ENCODE results near the gene NIFK.
"Not testable (repeated sequence)": the region's sequence is repeated elsewhere in the genome, so short reads cannot be mapped to it uniquely, and the experiment has no call there.

NIFK gene

GRCh38 chr2:121709776-121710469 is 26.8 kb downstream of the NIFK start:
- TF ChIP-seq CTCF (IDR thresholded peaks at IDR 0.05; ENCODE audit: low read depth, low read length), result no peak
- no peak for DNase-seq
- no peaks in the 10 kb centered on the region for H3K36me3 ChIP-seq
- no peaks in the 10 kb centered on the region for H3K27me3 ChIP-seq
- no peaks in the 10 kb centered on the region for H3K4me1 ChIP-seq
- H3K9me3 ChIP-seq, result no peaks in the 10 kb centered on the region
- H3K4me3 ChIP-seq (ENCODE audit: low read depth, low read length), result no peak overlapping the region

GRCh38 chr2:121707920-121708361 is 28.7 kb downstream of the NIFK start:
- DNase-seq, result no peak
- Histone ChIP-seq H3K4me1 (no peaks in the 10 kb centered on the region), H3K27me3 (no peaks in the 10 kb centered on the region), H3K9me3 (no peaks in the 10 kb centered on the region), H3K4me3 (ENCODE audit: low read depth, low read length) (no peak overlapping the region), H3K36me3 (no peaks in the 10 kb centered on the region)
- TF ChIP-seq CTCF (IDR thresholded peaks at IDR 0.05; ENCODE audit: low read depth, low read length), result no peak

- H3K4me3 ChIP-seq (ENCODE audit: low read depth, low read length), result no peak overlapping the region
- no peaks in the 10 kb centered on the region for H3K27me3 ChIP-seq
- no peak for TF ChIP-seq CTCF (IDR thresholded peaks at IDR 0.05; ENCODE audit: low read depth, low read length)
- no peaks in the 10 kb centered on the region for H3K9me3 ChIP-seq
- DNase-seq, result no peak
- no peaks in the 10 kb centered on the region for H3K4me1 ChIP-seq
- H3K36me3 ChIP-seq, result no peaks in the 10 kb centered on the region
Observed at GRCh38 chr2:121707344-121707919, 29.2 kb downstream of the NIFK start.

GRCh38 chr2:121705958-121706357 is 30.7 kb downstream of the NIFK start:
- Histone ChIP-seq H3K27me3 (no peaks in the 10 kb centered on the region), H3K4me1 (no peaks in the 10 kb centered on the region), H3K4me3 (ENCODE audit: low read depth, low read length) (no peak overlapping the region), H3K9me3 (no peaks in the 10 kb centered on the region), H3K36me3 (no peaks in the 10 kb centered on the region)
- TF ChIP-seq CTCF (IDR thresholded peaks at IDR 0.05; ENCODE audit: low read depth, low read length), result no peak
- no peak for DNase-seq

- TF ChIP-seq CTCF (IDR thresholded peaks at IDR 0.05; ENCODE audit: low read depth, low read length), result no peak
- Histone ChIP-seq H3K9me3 (no peaks in the 10 kb centered on the region), H3K27me3 (no peaks in the 10 kb centered on the region), H3K4me1 (no peaks in the 10 kb centered on the region), H3K4me3 (ENCODE audit: low read depth, low read length) (no peak overlapping the region), H3K36me3 (no peaks in the 10 kb centered on the region)
- DNase-seq, result no peak
Observed at GRCh38 chr2:121705390-121705789, 31.3 kb downstream of the NIFK start.

- not testable (repeated sequence) for H3K9me3 ChIP-seq; H3K4me3 ChIP-seq (ENCODE audit: low read depth, low read length); H3K36me3 ChIP-seq; DNase-seq; H3K4me1 ChIP-seq; H3K27me3 ChIP-seq
Observed at GRCh38 chr2:121701761-121702160, 34.9 kb downstream of the NIFK start.
